GM18861 (cell line): ENCODE measurements around the gene PALLD.
A peak's percentile ranks its signal among the peaks of the same experiment; 100 is the strongest.

Source experiments
- ATAC-seq: cut with Tn5 transposase; IDR thresholded peaks from one replicate; pipeline ENCODE4 v1.9.1; 2021; ENCODE audit not compliant: unreplicated experiment

Gene PALLD

GRCh38 chr4:168659741-168660465 is 163.1 kb downstream of the PALLD start:
- ATAC-seq: no peak

GRCh38 chr4:168662297-168662984 is 165.6 kb downstream of the PALLD start:
- ATAC-seq: no peak

- no peak for ATAC-seq
Measured at GRCh38 chr4:168664242-168664891, 167.5 kb downstream of the PALLD start.

GRCh38 chr4:168666531-168666930 is 169.7 kb downstream of the PALLD start:
- ATAC-seq: no peak

GRCh38 chr4:168667376-168667775 is 170.5 kb downstream of the PALLD start:
- ATAC-seq: no peak

- no peak for ATAC-seq
Measured at GRCh38 chr4:168667921-168668320, 171.1 kb downstream of the PALLD start.

- ATAC-seq: no peak
Measured at GRCh38 chr4:168673476-168673875, 176.6 kb downstream of the PALLD start.

GRCh38 chr4:168674077-168674747 is 177.4 kb downstream of the PALLD start:
- no peak for ATAC-seq

- ATAC-seq: no peak
Measured at GRCh38 chr4:168674866-168675265, 178.0 kb downstream of the PALLD start.

- no peak for ATAC-seq
Measured at GRCh38 chr4:168677063-168677462, 180.2 kb downstream of the PALLD start.

- ATAC-seq: no peak
Measured at GRCh38 chr4:168677879-168678278, 181.0 kb downstream of the PALLD start.

GRCh38 chr4:168678751-168679366 is 182.0 kb downstream of the PALLD start:
- no peak for ATAC-seq

- no peak for ATAC-seq
Measured at GRCh38 chr4:168679397-168679796, 182.5 kb downstream of the PALLD start.

GRCh38 chr4:168679819-168680218 is 183.0 kb downstream of the PALLD start:
- ATAC-seq: no peak

- ATAC-seq: no peak
Measured at GRCh38 chr4:168682898-168683500, 186.1 kb downstream of the PALLD start.

GRCh38 chr4:168683595-168683994 is 186.7 kb downstream of the PALLD start:
- no peak for ATAC-seq

- peak; percentile 87 for ATAC-seq
Measured at GRCh38 chr4:168685136-168685809, 188.4 kb downstream of the PALLD start.

- ATAC-seq: no peak
Measured at GRCh38 chr4:168688584-168688983, 191.7 kb downstream of the PALLD start.

- no peak for ATAC-seq
Measured at GRCh38 chr4:168689791-168690190, 192.9 kb downstream of the PALLD start.

- no peak for ATAC-seq
Measured at GRCh38 chr4:168690199-168690598, 193.3 kb downstream of the PALLD start.
